GM12878 (cell line): ENCODE results near the gene B3GALT6. TPM values are rescaled to one million over a fixed set of nuclear protein-coding genes. Genes with fewer than 3 reads are reported as not detected.

Source experiments
- ATAC-seq: fragments of 200-7000 bp; cut with Tn5 transposase; 3 replicates; pipeline ENCODE4 v1.9.1; 2020; ENCODE audit warnings: mild to moderate bottlenecking, moderate library complexity
- BruUV-seq: library from RNA; stranded (reverse); fragments of 400-500 nt; replicated peaks from 2 replicates; lab custom pipeline; 2021; lab: Mats Ljungman, UMichigan
- CTCF ChIA-PET: fragments of 300-600 bp; sonication (Branson Sonifier 250); formaldehyde crosslinking; extraction: SDS; loops from one replicate; lab custom pipeline; 2021; ENCODE audit warnings: inconsistent platforms; lab: Yijun Ruan, JAX
- POLR2A ChIA-PET: fragments of 350-600 bp; formaldehyde crosslinking; extraction: SDS; loops from one replicate; lab custom pipeline; 2021; ENCODE audit warnings: inconsistent platforms; lab: Charles Lee
- RAD21 ChIA-PET: fragments of 300-600 bp; sonication (Branson Sonifier 250); formaldehyde crosslinking; loops from one replicate; lab custom pipeline; 2023; ENCODE audit warnings: antibody characterized with exemption; ENCODE audit not compliant: unreplicated experiment; lab: Charles Lee
- SMC1A ChIA-PET: fragments of 300-600 bp; sonication (Branson Sonifier 250); formaldehyde crosslinking; loops from one replicate; lab custom pipeline; 2023; ENCODE audit not compliant: unreplicated experiment, uncharacterized antibody; lab: Charles Lee
- DNase-seq: peaks from one replicate; pipeline ENCODE4 v3.0.0-alpha.2; 2011; ENCODE audit warnings: low read depth, low spot score
- FAIRE-seq: peaks from 3 replicates; lab custom pipeline; 2011; peaks lifted over from hg19 to GRCh38; lab: Jason Lieb, UNC
- H2AFZ ChIP-seq: 2 replicates; pipeline ENCODE4 v1.6.0; 2011; ENCODE audit warnings: low read depth, low read length, control low read depth; ENCODE audit not compliant: control insufficient read depth
- H3K27ac ChIP-seq: 2 replicates; pipeline ENCODE4 v1.5.1; 2011; ENCODE audit warnings: control low read depth; ENCODE audit not compliant: control insufficient read depth, insufficient read depth
- H3K27me3 ChIP-seq, 2 experiments: replicated peaks in 1 of 2; 2 replicates each; pipeline versions ENCODE4 v1.6.0 to v1.6.1; 2011; ENCODE audit warnings: low read length in 1 of 2; ENCODE audit not compliant: control insufficient read depth in 2 of 2, insufficient read depth in 2 of 2
- H3K36me3 ChIP-seq, 2 experiments: 2 replicates each; pipeline ENCODE4 v1.5.1; 2011; ENCODE audit warnings: low read length in 1 of 2; ENCODE audit not compliant: control insufficient read depth in 2 of 2, insufficient read depth in 2 of 2
- H3K4me1 ChIP-seq: 2 replicates; pipeline ENCODE4 v1.6.1; 2011; ENCODE audit warnings: mild to moderate bottlenecking, low read length, moderate library complexity, mixed read lengths; ENCODE audit not compliant: control insufficient read depth, insufficient read depth
- H3K4me2 ChIP-seq: 2 replicates; pipeline ENCODE4 v1.6.0; 2011; ENCODE audit warnings: control low read depth; ENCODE audit not compliant: control insufficient read depth, insufficient read depth
- H3K4me3 ChIP-seq: fragments of 200-600 bp; sonication (generic); 2 replicates; pipeline ENCODE4 v1.5.1; 2016
- H3K79me2 ChIP-seq: 2 replicates; pipeline ENCODE4 v1.6.0; 2011; ENCODE audit warnings: low read length; ENCODE audit not compliant: control insufficient read depth, insufficient read depth
- H3K9ac ChIP-seq: 2 replicates; pipeline ENCODE4 v1.8.0; 2011; ENCODE audit warnings: low read length, control low read depth, mixed read lengths; ENCODE audit not compliant: control insufficient read depth, insufficient read depth
- H3K9me3 ChIP-seq: replicated peaks from 3 replicates; pipeline ENCODE4 v1.5.1; 2011; ENCODE audit warnings: mild to moderate bottlenecking, low read length; ENCODE audit not compliant: control insufficient read depth, insufficient read depth
- H4K20me1 ChIP-seq: 2 replicates; pipeline ENCODE4 v1.6.0; 2011; ENCODE audit not compliant: control insufficient read depth, insufficient read depth
- ATF7 ChIP-seq: fragments of 450-650 bp; IDR thresholded peaks from 2 replicates; pipeline ENCODE4 v1.6.1; 2016; ENCODE audit warnings: low read depth, mild to moderate bottlenecking
- DPF2 ChIP-seq: fragments of 450-650 bp; IDR thresholded peaks from 2 replicates; pipeline ENCODE4 v1.6.1; 2017; ENCODE audit warnings: mild to moderate bottlenecking
- EED ChIP-seq: sonication (generic); IDR thresholded peaks from 2 replicates; pipeline ENCODE4 v1.6.1; 2016; ENCODE audit warnings: antibody characterized with exemption, low read depth
- JUNB ChIP-seq: IDR thresholded peaks from 2 replicates; pipeline ENCODE4 v1.6.1; 2016; ENCODE audit warnings: antibody characterized with exemption, mild to moderate bottlenecking
- JUND ChIP-seq: IDR thresholded peaks from 2 replicates; pipeline ENCODE4 v1.6.1; 2012; ENCODE audit warnings: low read depth, mild to moderate bottlenecking, low read length, improper control_type of control experiment, moderate library complexity
- MXI1 ChIP-seq: fragments of 150-350 bp; IDR thresholded peaks from 2 replicates; pipeline ENCODE4 v1.6.1; 2011; ENCODE audit warnings: low read depth, mild to moderate bottlenecking, inconsistent platforms, low read length, improper control_type of control experiment
- NFIC ChIP-seq: IDR thresholded peaks from 2 replicates; pipeline ENCODE4 v1.6.1; 2012; ENCODE audit warnings: low read depth, mild to moderate bottlenecking, inconsistent platforms, low read length, moderate library complexity
- SMARCA5 ChIP-seq: fragments of 450-650 bp; IDR thresholded peaks from 2 replicates; pipeline ENCODE4 v1.6.1; 2017; ENCODE audit warnings: mild to moderate bottlenecking
- SREBF1 ChIP-seq: IDR thresholded peaks from 2 replicates; pipeline ENCODE4 v1.6.1; 2012; ENCODE audit warnings: mild to moderate bottlenecking, low read length
- SUPT20H ChIP-seq: IDR thresholded peaks from 2 replicates; pipeline ENCODE4 v1.6.1; 2011; ENCODE audit warnings: low read depth, mild to moderate bottlenecking, low read length, moderate library complexity, borderline replicate concordance; ENCODE audit not compliant: control insufficient read depth
- WRNIP1 ChIP-seq: IDR thresholded peaks from 2 replicates; pipeline ENCODE4 v1.6.1; 2011; ENCODE audit warnings: low read depth, low read length, improper control_type of control experiment, borderline replicate concordance
- WGBS: methylation state at CpG from one replicate; pipeline ENCODE4 v1.1.6; 2016; ENCODE audit warnings: low lambda C conversion rate; ENCODE audit not compliant: insufficient replicate concordance, insufficient coverage; ENCODE audit errors: missing lambda C conversion rate; 5-methylcytosine and 5-hydroxymethylcytosine counted together
- in situ Hi-C: fragments of 300-500 bp; cut with MboI; formaldehyde crosslinking; loops from 9 replicates; pipeline ENCODE4 v1.14.3; 2018; ENCODE audit warnings: mixed read lengths
- intact Hi-C: fragments of 100-400 bp; cut with micrococcal nuclease; formaldehyde crosslinking; loops from one replicate; pipeline ENCODE4 v1.14.2; 2022; ENCODE audit not compliant: unreplicated experiment
- polyA plus RNA-seq, 11 experiments: library from polyadenylated mRNA; depleted of rRNA in 4 of 11; unstranded in 6 of 11; stranded (reverse) in 5 of 11; fragments of >200 nt; fragmentation: Nextera tagmentation in 4 of 11; fragmentation: Illumina TruSeq in 1 of 11; extraction: Ambion mirVana in 4 of 11; extraction: Trizol in 1 of 11; gene quantifications; 1 replicate in 1 of 11; 2 replicates in 10 of 11; pipeline versions ENCODE4 v1.2.1 to v1.2.3, GENCODE V29; 2011 to 2016; ENCODE audit warnings: inconsistent platforms in 2 of 11, missing spikeins in 2 of 11, low read depth in 1 of 11
- total RNA-seq, 4 experiments: library from RNA; depleted of rRNA in 3 of 4; stranded (reverse); fragments of >200 nt in 3 of 4; fragmentation: Illumina TruSeq in 1 of 4; extraction: Trizol in 1 of 4; gene quantifications; 2 replicates each; pipeline versions ENCODE4 v1.2.1 to v1.2.3, GENCODE V29; 2013 to 2021

B3GALT6 gene
- total and polyA plus RNA-seq, 10 of the 15 experiments (the other 5 are each of a cell fraction or from before 2014, with no cell fraction given), result 0.53 to 20.8 (median 4.5) TPM

- TF ChIP-seq SUPT20H, result no peak
- TF ChIP-seq SMARCA5, result no peak
- TF ChIP-seq JUNB, result no peak
Measured at GRCh38 chr1:1253314-1253713, 21.3 kb downstream of the B3GALT6 start (continued).

- Histone ChIP-seq H3K79me2 (no peaks in the 10 kb centered on the region), H2AFZ (no peak overlapping the region), H4K20me1 (no peaks in the 10 kb centered on the region), H3K9ac (no peak overlapping the region), H3K9me3 (no peaks in the 10 kb centered on the region), H3K27ac (no peak overlapping the region), H3K27me3 (no peaks in the 10 kb centered on the region), H3K36me3 (peaks cover 3 to 10% of the 10 kb centered on the region in 2 experiments; a peak in 3 of 4 replicates)
- DNase-seq (no peak), ATAC-seq (no peak), FAIRE-seq (no peak)
- in situ Hi-C loops, result loop anchor here (5.0 kb wide), 1 partner anchor 137 kb away; the partner anchor contains the start of gene C1orf159
- POLR2A ChIA-PET, result no interaction called here
- BruUV-seq, result no TSS peak
- RAD21 ChIA-PET, result no interaction called here
- 96% methylated on average over 50 of the region's 50 CpGs for WGBS
- SMC1A ChIA-PET, result interaction anchor here (1.0 kb wide), 1 partner anchor 18 kb away, joined by 5 read pairs; no protein-coding TSS in a partner anchor
- TF ChIP-seq DPF2 (no peak), JUND (no peak), EED (no peak), SREBF1 (no peak), NFIC (no peak), WRNIP1 (no peak), MXI1 (no peak), ATF7 (no peak)
- TF ChIP-seq, all 136 proteins: peak for 0
- CTCF ChIA-PET, result no interaction called here
- Histone ChIP-seq H3K4me2 (no peak overlapping the region), H3K4me3 (no peak overlapping the region), H3K4me1 (peaks cover 12% of the 10 kb centered on the region)
- intact Hi-C loops, result no loop called here
Measured at GRCh38 chr1:1253972-1254666, 22.1 kb downstream of the B3GALT6 start.
